ENCODE data around the gene SYAP1.
"Not testable (repeated sequence)": the region's sequence is repeated elsewhere in the genome, so short reads cannot be mapped to it uniquely, and the experiment has no call there.

Gene SYAP1, protein sequence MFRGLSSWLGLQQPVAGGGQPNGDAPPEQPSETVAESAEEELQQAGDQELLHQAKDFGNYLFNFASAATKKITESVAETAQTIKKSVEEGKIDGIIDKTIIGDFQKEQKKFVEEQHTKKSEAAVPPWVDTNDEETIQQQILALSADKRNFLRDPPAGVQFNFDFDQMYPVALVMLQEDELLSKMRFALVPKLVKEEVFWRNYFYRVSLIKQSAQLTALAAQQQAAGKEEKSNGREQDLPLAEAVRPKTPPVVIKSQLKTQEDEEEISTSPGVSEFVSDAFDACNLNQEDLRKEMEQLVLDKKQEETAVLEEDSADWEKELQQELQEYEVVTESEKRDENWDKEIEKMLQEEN

DNA sequence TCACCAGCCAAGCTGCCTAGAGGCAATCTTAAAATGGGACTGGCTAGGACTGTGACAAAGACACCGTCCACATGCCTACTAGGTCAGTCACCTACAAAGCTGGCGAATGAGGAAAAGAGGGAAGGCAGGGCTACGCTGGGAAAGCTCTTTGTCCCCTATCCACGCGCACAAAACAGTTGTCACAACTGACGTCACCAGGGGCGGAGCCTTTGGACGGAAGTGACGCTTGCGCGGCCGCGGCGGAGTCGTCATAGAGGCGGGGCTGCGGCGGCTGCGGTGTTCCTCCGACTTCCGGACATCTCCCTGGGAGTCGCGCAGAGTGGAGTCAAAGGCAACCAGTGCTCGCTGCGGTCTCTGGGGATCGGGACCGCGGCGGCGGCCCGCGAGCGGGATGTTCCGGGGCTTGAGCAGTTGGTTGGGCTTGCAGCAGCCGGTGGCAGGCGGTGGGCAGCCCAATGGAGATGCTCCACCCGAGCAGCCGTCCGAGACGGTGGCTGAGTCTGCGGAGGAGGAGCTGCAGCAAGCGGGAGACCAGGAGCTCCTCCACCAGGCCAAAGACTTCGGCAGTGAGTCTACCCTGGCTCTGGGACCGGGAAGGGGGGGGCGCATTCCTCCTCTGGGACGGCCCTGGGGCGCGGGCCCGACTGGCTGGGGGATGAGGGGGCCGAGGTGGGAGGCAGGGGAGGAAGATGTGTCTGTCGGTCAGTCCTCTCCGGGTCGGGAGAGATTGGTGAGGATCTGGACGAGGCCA is at the start of gene SYAP1:
Gene SYAP1, plus strand, starts transcription at position 279 of the 751 bp plus-strand sequence. Its CDS starts 113 bp downstream, at position 392.
- DNase-seq (ENCODE audit: low read depth, low spot score) = peak; percentile 82

DNA sequence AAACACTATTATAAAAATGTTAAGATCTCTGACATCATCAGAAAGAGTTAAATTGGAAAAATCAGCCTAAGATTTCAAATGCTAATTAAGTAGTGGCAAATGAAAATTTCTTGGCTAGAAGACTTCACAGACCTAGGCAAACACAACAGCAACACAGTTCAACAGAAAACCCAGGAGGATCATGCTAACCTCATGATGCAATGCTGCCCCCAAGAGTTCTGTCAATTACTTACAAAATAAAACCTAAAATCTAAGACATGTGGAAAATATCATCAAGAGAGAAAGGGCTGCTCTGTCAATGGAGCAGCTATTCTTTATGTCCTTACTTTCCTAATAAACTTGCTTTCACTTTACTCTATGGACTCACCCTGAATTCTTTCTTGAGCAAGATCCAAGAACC is 48.4 kb upstream of the SYAP1 start:
- DNase-seq (ENCODE audit: low read depth, low spot score) = no peak

DNA sequence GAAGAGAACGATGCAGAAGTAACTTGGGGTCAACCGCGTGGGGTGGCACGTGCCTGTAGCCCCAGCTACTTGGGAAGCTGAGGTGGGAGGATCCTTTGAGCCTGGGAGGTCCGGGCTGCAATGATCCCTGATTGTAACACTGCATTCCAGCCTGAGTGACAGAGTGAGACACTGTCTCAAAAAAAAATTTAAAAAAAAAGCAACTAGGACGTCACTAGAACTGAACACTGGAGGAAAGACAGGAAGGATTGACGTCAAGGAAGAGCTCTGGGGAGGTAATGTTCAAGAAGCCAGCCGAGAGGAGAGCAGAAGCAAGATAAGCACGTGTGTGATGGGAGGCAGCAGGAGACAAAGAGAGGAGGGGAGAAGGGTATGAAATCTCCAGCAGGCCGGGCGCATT is 40.7 kb upstream of the SYAP1 start:
- DNase-seq (ENCODE audit: low read depth, low spot score) = no peak

DNA sequence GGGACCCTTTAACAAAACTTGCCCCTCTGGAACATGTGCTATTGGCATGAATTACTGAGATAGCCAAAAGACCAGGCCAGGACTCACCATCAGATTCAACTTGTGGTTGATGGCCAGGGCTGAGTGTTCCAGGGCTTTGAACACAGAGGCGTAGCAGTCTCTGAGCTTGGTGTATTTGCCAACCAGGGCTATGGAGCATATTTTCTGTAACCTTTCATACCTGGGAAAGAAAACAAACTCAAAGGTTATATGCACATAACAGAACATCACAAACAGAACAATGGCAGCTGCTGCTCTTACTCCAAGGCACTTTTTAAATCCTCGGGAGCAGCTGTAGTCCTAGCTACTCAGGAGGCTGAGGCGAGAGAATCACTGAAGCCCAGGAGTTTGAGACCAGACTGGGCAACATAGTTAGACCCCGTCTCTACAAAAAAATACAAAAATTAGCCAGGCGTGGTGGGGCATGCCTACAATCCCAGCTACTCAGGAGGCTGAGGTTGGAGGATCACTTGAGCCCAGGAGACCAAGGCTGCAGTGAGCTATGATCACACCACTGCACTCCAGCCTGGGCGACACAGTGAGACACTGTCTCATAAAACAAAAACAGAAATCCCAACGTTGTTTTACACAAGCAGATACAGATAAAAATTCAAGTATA is 36.3 kb upstream of the SYAP1 start:
- no peak for DNase-seq (ENCODE audit: low read depth, low spot score)

DNA sequence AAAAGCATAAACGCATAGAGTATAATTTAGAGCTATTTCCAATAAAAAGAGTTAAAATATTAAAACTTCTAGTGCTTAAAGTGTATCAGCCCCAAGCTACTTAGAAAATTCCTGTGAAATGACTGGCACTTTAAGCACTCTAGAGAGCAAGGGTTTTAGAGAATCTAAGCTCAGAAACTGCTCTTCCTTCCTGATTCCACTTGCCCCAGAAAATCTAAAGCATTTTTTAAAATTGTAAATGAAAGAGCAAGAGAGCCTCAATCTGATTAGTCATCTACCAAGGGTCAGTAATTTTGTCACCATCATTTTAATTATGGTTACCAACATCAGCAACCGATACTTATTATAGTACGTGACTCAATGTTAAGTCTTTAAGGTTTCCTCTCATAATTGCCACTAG is 31.9 kb upstream of the SYAP1 start:
- no peak for DNase-seq (ENCODE audit: low read depth, low spot score)

DNA sequence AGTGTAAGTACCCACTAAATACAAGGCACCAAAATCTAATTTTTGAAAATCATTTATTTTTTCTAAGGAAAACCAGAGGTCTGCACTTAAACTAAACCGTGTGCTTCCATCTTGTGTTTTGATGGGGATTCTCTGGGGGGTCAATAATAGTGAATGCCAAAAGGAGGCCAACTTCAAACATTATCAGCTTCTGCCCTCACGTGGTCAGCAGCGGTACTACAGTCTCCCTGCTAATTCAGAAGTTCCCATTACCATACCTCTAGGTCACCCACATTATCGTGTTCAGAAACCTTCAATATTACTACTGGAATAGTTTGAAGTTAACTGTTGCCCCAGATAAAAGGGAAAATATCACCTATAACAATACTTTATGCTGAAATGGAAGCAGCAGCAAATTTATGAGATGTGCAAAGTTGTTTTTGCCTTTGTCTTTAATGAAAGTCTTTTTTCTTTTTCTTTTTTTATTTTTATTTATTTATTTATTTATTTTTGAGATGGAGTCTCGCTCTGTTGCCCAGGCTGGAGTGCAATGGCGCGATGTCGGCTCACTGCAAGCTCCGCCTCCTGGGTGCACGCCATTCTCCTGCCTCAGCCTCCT is 24.2 kb upstream of the SYAP1 start:
- DNase-seq (ENCODE audit: low read depth, low spot score) = no peak

DNA sequence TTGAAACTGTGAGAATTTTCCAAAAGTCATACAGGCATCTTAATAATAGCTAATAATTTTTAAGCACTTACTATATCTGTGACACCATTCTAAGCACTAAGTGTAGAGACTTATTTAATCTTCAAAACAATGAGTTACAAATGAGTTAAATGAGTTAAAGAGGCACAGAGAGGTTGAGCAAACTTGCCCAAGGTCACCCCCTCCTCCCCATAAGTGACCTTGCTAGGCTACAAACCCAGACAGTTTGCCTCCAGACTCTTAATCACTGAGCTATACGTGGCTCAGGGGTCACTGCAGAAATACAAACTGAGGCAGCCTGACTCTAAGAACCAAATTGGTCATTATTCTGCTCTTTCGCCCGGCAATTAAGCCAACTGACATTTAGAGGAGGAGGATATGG is 22.5 kb upstream of the SYAP1 start:
- DNase-seq (ENCODE audit: low read depth, low spot score) = no peak

DNA sequence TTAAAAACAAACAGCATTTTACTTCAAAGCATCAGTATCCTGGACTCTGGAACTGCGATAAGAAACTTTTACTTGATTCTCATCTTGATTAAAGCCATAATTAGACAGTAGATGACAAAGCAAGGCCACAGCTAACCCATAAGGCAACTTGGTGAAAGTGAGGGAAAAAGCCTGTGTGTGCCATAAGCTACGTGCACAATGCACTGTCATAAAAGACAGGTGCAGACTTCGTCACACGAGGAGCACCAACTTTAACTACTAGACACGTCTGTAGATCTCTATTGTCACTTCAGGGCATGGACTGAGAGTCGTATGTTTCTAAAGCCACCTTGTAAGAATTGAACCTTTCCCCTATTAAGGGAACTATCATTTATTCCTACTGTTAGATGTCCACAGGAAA is 20.0 kb upstream of the SYAP1 start:
- no peak for DNase-seq (ENCODE audit: low read depth, low spot score)

DNA sequence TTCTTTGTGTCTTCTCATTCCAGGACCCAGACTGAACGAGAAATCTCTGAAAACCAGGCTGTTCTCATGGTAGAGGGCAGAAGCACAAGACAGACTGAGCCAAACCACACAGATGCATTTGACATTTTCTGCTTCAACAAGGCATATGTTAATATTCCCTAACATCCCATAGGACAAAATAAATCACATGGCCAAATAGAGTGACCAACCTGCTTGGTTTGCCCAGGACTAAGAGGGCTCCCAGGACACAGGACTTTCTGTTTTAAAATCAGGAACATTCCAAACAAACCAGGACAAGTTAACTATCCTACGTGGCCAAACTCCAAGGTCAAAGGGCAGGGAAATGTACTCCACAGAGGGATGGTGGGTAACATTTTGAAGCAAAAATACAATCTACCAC is 18.7 kb upstream of the SYAP1 start:
- DNase-seq (ENCODE audit: low read depth, low spot score) = no peak

DNA sequence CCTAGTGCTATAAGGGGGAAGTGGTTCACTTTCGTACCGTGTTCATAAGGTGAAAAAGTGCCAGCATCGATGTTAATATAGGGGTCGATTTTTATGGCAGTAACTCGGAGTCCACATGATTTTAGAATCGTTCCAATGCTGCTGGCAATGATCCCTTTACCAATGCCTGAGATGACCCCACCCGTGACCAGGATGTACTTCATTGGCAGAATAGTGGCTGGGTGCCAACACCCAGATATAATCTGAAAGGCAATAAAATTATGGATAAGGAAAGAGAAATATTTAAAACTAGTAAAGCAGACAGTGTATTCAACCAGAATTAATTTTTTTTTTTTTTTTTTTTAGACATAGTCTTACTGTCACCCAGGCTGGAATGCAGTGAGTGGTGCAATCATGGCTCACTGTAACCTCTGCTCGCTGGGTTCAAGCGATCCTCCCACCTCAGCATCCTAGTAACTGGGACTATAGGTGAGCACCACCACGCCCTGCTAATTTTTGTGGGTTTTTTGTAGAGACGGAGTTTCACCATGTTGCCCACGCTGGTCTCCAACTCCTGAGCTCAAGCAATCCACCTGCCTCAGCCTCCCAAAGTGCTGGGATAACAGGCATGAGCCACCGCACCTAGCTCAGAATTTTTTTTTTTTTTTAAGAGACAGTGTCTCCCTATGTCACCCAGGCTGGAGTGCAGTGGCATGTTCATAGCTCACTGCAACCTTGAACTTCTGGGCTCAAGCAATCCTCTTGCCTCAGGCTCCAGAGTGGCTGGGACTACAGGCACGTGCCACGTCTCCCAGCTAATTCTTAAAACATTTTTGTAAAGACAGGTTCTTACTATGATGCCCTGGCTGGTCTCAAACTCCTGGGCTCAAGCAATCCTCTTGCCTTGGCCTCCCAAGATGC is 16.5 kb upstream of the SYAP1 start:
- DNase-seq (ENCODE audit: low read depth, low spot score) = no peak

DNA sequence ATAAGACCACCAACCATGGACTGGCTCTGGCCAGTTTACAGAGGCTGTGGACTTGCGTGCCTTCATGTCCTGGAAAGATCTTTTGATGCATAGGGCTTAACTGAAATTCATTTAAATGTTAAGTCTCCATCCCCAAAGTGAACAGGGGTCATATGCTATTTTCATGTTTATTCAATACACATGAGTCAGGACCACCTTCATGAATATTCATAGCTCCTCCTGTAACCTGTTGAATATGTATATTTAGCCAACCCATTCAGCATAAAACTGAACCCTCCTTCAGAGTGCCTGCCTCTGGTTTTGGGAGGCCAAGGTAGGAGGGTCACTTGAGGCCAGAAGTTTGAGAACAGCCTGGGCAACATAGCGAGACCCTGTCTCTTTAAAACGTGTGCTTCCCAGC is 14.0 kb upstream of the SYAP1 start:
- DNase-seq (ENCODE audit: low read depth, low spot score) = no peak

DNA sequence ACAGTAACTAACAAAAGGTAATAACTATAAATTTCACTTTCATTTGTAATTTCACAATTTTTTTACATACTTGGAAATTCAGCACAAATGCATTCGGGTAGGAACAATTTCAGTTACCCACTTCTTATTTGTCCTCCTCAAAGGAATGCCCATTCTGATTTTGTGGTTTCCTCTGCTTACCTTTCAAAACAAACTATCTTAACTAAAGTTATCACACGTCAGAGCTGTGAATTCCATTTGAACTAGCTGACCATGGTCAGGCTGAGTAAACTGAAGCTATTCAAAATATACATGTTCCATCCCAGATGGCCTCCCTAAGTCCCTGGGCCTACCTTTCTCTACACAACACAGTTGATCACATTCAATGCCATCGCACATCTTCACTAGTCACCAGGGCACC is 11.4 kb upstream of the SYAP1 start:
- DNase-seq (ENCODE audit: low read depth, low spot score) = no peak

DNA sequence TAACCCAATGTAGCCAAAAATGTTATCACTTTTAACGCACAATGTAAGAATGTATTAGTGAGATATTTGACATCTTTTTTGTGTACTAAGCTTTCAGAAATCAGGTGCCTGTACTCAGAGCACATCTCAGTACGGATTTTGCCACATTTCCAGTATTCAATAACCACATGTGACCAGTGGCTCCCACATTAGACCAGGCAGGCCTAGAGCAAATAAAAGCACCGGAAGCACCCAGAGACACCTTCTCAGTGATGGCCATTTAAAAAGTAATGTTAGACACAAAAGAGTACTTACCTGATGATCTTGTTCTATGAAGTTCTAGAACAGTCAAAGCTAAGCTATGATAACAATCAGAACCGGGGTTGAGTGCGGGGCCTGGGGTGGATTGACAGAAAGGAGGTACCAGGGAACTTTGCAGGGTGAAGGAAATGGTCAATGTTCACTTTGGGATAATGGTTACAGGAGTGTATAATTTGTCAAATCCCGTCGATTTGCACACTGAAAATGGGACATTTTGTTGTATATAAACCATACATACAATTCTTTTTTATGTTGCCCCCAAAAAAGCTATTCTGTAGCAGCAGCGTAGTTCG is 8.1 kb upstream of the SYAP1 start:
- no peak for DNase-seq (ENCODE audit: low read depth, low spot score)

DNA sequence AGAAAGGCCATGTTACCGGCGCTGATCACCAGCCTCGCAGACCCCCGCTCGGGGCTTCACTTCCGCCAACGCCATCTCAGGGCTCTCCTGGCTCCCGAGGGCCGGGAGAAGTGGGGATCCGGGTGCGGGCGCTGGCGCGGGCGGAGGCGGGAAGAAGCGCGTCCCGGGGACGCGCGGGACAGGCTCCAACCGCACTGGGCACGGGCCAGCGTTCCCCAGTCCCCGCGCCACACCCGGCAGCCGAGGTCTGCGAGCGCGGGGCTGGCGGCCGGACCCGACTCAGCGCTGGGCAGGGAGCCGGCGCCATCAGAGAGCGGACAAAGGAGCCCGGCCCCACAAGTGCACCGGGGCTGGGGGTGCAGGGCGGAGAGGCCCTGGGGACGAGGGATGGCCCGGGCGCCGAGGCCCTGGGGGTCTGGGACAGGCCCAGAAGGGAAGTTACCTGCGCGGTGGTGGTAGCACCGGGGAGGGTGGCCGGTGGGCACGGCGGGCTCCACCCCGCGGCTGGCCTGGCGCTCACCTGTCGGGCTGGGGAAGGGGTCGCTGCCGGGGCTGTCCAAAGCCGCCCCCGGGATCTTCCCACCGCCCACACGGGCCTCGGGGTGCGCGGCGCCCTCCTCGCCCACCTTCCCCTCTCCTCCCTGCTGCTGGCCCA is 7.4 kb upstream of the SYAP1 start:
- DNase-seq (ENCODE audit: low read depth, low spot score) = no peak

DNA sequence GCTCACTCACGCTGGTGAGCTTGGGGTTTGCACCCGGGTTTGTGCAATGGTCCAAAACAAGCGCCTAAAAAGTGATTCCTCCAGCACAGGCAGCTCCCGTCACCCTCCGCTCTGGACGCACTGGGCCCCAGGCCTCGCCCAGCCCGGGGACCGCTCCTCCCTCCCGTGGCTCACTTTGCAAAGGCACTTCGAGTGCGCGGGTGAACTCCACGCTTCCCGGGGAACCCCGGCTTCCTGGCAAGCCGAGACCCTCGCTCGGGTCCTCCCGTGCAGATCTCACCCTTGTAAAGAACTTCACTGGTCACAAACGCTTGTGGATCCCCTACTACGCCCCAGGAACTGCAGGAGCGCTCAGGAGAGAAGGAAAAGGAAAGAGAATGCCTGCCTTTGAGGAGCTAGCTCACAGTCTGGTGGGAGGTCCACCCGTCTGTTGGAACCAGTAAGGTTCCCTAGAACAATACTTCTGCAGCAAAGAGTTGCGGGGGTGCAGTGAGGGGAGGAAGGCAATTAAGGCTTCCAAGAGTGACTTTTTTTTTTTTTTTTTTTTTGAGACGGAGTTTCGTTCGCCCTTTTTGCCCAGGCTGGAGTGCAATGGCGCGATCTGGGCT is 6.8 kb upstream of the SYAP1 start, which contains the start of gene CTPS2:
Gene CTPS2, minus strand, starts transcription at position 122 of the 608 bp plus-strand sequence. CDS start 9,767 bp downstream, outside the sequence.
- DNase-seq (ENCODE audit: low read depth, low spot score) = no peak

DNA sequence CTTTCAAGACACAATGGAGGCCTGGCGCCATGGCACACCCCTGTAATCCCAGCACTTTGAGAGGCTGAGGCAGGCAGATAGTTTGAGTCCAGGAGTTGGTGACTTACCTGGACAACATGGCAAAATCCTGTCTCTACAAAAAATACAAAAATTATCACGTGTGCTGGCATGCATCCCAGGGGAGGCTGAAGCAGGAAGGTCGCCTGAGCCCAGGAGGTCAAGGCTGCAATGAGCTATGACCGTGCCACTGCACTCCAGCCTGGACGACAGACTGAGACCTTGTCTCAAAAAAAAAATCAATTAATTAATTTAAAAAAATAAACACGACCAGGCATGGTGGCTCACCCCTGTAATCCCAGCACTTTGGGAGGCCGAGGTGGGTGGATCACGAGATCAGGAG is 4.9 kb upstream of the SYAP1 start:
- no peak for DNase-seq (ENCODE audit: low read depth, low spot score)

DNA sequence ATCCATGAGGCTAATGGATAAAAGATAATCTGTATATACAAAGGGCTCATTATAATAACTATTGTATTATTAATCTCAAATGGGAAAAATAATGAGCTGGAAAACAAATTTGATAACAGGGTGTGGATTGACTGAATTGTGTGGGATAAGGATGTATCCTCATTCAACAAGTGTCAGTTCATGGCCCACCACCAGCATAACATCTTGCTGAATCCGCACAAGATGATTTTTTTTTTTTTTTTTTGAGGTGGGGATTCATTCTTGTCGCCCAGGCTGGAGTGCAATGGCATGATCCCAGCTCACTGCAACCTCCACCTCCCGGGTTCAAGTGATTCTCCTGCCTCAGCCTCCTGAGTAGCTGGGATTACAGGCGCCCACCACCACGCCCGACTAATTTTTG is 3.8 kb upstream of the SYAP1 start:
- DNase-seq (ENCODE audit: low read depth, low spot score) = not testable (repeated sequence)

DNA sequence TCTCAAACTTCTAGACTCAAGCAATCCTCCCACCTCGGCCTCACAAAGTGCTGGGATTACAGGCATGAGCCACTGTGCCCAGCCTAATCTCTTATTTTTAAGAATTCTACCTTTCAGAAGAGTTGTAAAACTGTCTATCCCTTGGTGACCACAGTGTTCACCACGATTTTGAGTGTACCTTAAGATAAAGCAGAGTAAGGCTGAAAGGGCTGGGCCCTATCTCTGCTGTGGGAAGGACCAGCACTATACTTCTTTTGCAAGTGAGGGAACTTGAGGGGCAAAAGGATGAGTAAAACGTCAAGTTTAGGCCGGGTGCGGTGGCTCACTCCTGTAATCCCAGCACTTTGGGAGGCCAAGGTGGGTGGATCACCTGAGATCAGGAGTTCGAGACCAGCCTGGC is 3.0 kb upstream of the SYAP1 start:
- not testable (repeated sequence) for DNase-seq (ENCODE audit: low read depth, low spot score)

DNA sequence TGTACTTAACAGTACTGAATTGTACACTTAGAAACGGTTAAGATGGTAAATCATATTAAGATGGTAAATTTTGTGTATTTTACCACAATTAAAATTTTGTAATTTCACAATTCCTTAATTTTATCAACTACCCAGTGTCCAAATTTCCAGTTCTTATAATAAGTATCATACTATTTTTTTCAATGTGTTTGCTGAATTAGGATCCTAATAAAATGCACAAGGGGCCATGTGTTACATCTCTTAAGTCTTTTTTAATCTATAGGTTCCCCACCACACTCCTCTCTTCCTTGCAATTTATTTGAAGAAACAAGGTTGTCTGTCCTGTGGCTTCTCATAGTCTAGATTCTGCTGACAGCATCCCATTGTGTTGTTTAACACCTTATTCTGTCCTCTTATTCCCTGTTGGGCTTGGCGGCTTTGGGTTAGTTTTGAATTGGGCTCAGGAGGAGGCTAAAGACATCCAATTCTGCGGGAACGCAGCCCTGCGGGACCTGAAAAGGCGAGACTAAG is 533 bp upstream of the SYAP1 start:
- no peak for DNase-seq (ENCODE audit: low read depth, low spot score)

DNA sequence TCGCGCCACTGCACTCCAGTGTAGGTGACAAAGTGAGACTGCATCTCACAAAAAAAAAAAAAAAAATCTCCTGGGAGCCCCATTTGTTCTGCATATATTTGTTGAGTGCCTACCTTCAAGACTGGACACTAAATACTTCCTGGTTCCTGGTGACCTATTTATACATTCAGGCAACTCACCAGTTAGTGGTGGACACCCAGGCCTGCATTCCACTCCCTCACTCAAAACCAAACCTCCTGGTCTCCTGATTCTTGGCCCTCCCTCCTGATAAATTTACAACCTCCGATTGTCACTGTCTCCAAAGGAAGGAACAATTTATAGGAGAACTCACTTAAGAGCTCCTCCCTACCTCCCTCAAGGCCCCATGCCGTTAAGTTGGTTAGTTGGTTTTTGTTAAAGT is 3.1 kb downstream of the SYAP1 start:
- DNase-seq (ENCODE audit: low read depth, low spot score) = no peak
